Chondrocyte (in vitro differentiated cells): ENCODE measurements around the gene DNAJC3. TPM values are rescaled to one million over a fixed set of nuclear protein-coding genes. Genes with fewer than 3 reads are reported as not detected.

ENCODE experiments used
- DNase-seq: peaks from one replicate; pipeline ENCODE4 v3.0.0; 2021; ENCODE audit warnings: mixed read lengths, low spot score
- H3K27ac Mint-ChIP-seq: one replicate; pipeline ENCODE4 v1.8.0; 2021; ENCODE audit warnings: mild to moderate bottlenecking, moderate library complexity, mixed read lengths; ENCODE audit not compliant: unreplicated experiment
- H3K27me3 Mint-ChIP-seq: 2 replicates; pipeline ENCODE4 v1.8.0; 2021; ENCODE audit warnings: low read depth, mixed read lengths
- H3K36me3 Mint-ChIP-seq: 2 replicates; pipeline ENCODE4 v1.8.0; 2021; ENCODE audit warnings: low read depth, mixed read lengths
- H3K4me1 Mint-ChIP-seq: 2 replicates; pipeline ENCODE4 v1.8.0; 2021; ENCODE audit warnings: low read depth, mild to moderate bottlenecking, mixed read lengths
- H3K4me3 Mint-ChIP-seq: one replicate; pipeline ENCODE4 v1.8.0; 2021; ENCODE audit warnings: mild to moderate bottlenecking, moderate library complexity, mixed read lengths; ENCODE audit not compliant: unreplicated experiment
- H3K9me3 Mint-ChIP-seq: 2 replicates; pipeline ENCODE4 v1.8.0; 2021; ENCODE audit warnings: low read depth, mixed read lengths
- CTCF ChIP-seq: fragments of 200-600 bp; sonication (generic); IDR thresholded peaks from 2 replicates; pipeline ENCODE4 v1.5.0; 2021; ENCODE audit warnings: antibody characterized with exemption, mild to moderate bottlenecking, moderate library complexity
- total RNA-seq: library from RNA; stranded (reverse); gene quantifications from 3 replicates; pipeline ENCODE4 v1.2.1, GENCODE V29; 2021

DNAJC3 gene
- total RNA-seq, 1 donor from 2014 or later, result 53.9 TPM

- TF ChIP-seq CTCF, result no peak
- peaks cover 8% of the 10 kb centered on the region for H3K4me1 Mint-ChIP-seq
- peaks cover 14% of the 10 kb centered on the region for H3K9me3 Mint-ChIP-seq
- no peaks in the 10 kb centered on the region for H3K27me3 Mint-ChIP-seq
- no peak overlapping the region for H3K27ac Mint-ChIP-seq
- H3K4me3 Mint-ChIP-seq, result no peak overlapping the region
- DNase-seq, result no peak
- peaks cover 26% of the 10 kb centered on the region for H3K36me3 Mint-ChIP-seq
Measured at GRCh38 chr13:95833126-95833525, 156.2 kb downstream of the DNAJC3 start.

- no peaks in the 10 kb centered on the region for H3K27me3 Mint-ChIP-seq
- DNase-seq, result no peak
- peaks cover 8% of the 10 kb centered on the region for H3K4me1 Mint-ChIP-seq
- H3K9me3 Mint-ChIP-seq, result peaks cover 18% of the 10 kb centered on the region
- H3K27ac Mint-ChIP-seq, result no peak overlapping the region
- H3K4me3 Mint-ChIP-seq, result no peak overlapping the region
- peaks cover 23% of the 10 kb centered on the region for H3K36me3 Mint-ChIP-seq
- no peak for TF ChIP-seq CTCF
Measured at GRCh38 chr13:95833719-95834118, 156.8 kb downstream of the DNAJC3 start.

- no peak overlapping the region for H3K27ac Mint-ChIP-seq
- peaks cover 18% of the 10 kb centered on the region for H3K9me3 Mint-ChIP-seq
- no peak for DNase-seq
- H3K36me3 Mint-ChIP-seq, result peaks cover 23% of the 10 kb centered on the region
- no peaks in the 10 kb centered on the region for H3K27me3 Mint-ChIP-seq
- peaks cover 8% of the 10 kb centered on the region for H3K4me1 Mint-ChIP-seq
- no peak overlapping the region for H3K4me3 Mint-ChIP-seq
- peak; percentile 96 for TF ChIP-seq CTCF
Measured at GRCh38 chr13:95834134-95834765, 157.3 kb downstream of the DNAJC3 start.

- TF ChIP-seq CTCF, result no peak
- Mint-ChIP-seq H3K36me3 (peaks cover 29% of the 10 kb centered on the region), H3K4me1 (no peaks in the 10 kb centered on the region), H3K27ac (no peak overlapping the region), H3K27me3 (no peaks in the 10 kb centered on the region), H3K4me3 (no peak overlapping the region), H3K9me3 (peaks cover 36% of the 10 kb centered on the region)
- no peak for DNase-seq
Measured at GRCh38 chr13:95841894-95842293, 165.0 kb downstream of the DNAJC3 start.

- H3K27me3 Mint-ChIP-seq, result no peaks in the 10 kb centered on the region
- no peak overlapping the region for H3K4me3 Mint-ChIP-seq
- no peaks in the 10 kb centered on the region for H3K4me1 Mint-ChIP-seq
- H3K36me3 Mint-ChIP-seq, result peaks cover 27% of the 10 kb centered on the region
- no peak for TF ChIP-seq CTCF
- H3K9me3 Mint-ChIP-seq, result peaks cover 34% of the 10 kb centered on the region
- no peak for DNase-seq
- no peak overlapping the region for H3K27ac Mint-ChIP-seq
Measured at GRCh38 chr13:95842898-95843297, 166.0 kb downstream of the DNAJC3 start.

Other genes starting within 250 kb of the DNAJC3 start
- not detected in 3 replicates for gene CLDN10, start 124.4 kb upstream of the DNAJC3 start, total RNA-seq
- gene DZIP1, start 32.4 kb upstream of the DNAJC3 start, total RNA-seq, result 39.8 to 59.9 TPM (median 42.4 TPM) in 3 replicates